NCI-H187 treated with DMSO at 0.1 percent for 48 hours (cell line): ENCODE results near the gene SLC35D3.
"Not testable (repeated sequence)": the region's sequence is repeated elsewhere in the genome, so short reads cannot be mapped to it uniquely, and the experiment has no call there.

Experiments
- DNase-seq: peaks from one replicate; lab custom pipeline; 2025; lab: John Stamatoyannopoulos, UW

Gene SLC35D3

GRCh38 chr6:136964398-136964797, 42.3 kb downstream of the SLC35D3 start:
- no peak for DNase-seq

DNA sequence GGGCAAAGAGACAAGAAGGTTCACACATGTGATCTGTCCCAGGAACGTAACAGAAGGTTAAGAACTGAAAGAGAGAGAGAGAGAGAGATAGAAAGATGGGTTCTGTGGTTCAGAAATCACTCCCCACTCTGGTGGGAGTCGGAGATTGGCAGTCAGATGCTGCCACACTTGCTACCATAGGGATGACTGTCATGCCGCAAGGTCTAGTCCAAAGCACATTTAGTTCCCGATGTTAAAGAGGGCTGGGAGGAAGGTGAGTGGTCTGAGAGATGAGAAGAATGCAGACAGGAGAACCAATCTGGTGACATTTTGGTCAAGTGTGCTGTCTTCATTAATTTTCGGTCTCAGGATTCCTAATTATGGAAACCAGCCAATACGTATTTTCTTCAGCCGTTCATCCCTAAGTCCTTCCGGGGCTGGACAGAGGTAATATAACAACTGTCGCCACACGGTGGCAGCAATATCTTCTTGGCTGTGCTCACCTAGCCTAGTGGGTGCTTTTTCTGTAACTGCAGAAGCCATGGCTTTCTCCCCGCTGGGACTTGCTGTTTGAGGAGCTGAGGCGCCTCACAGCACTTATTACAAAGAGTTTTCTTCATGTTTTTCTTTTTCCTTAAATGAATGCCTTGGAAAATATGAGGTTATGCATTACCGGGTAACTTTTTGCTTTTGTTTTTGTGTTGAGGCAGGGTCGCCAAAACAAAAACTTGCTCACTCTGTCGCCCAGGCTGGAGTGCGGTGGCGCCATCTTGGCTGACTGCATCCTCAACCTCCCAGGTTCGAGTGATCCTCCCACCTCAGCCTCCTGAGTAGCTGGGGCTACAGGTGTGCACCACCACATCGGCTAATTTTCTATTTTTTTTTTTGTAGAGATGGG, 46.0 kb downstream of the SLC35D3 start:
- no peak for DNase-seq

DNA sequence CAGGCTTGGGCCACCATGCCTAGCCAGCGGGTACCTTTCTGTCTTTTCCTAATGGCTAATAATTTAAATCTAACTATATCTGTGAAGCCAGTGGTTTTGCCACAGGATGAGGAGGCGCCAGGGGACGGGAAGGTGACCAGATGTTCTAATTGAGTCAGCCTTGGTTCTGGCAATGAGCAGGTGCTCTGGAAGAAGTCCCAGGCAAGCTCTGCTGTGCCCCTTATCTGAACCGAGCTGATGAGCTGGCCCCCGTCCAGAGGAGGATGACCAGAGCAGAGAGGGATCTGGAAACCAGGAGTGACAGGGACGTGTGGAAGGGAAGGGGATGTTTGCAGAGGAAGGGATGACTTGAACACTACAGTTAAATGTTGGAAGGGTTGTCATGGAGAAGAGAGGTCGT, 46.7 kb downstream of the SLC35D3 start:
- no peak for DNase-seq

- no peak for DNase-seq
Observed at GRCh38 chr6:136969433-136969832, 47.3 kb downstream of the SLC35D3 start.

- no peak for DNase-seq
Observed at GRCh38 chr6:136969930-136970329, 47.8 kb downstream of the SLC35D3 start.

DNA sequence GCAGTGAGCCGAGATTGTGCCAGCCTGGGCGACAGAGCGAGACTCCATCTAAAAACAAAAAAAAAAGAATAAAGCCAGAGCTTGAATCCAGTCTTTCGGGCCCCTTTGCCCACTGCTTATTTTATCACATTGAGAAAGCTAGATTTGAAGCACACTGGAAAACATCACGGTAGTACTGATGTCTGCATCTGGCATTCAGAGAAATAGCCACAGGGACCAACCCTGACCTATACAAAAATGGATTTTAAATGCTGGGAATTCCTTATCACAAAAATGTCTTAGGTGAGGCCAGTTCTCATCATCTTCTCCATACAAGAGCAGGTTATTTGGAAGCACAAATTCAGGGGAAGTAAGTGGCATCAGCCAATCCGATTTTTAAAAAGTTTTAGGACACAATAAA, 49.5 kb downstream of the SLC35D3 start:
- DNase-seq = no peak

DNA sequence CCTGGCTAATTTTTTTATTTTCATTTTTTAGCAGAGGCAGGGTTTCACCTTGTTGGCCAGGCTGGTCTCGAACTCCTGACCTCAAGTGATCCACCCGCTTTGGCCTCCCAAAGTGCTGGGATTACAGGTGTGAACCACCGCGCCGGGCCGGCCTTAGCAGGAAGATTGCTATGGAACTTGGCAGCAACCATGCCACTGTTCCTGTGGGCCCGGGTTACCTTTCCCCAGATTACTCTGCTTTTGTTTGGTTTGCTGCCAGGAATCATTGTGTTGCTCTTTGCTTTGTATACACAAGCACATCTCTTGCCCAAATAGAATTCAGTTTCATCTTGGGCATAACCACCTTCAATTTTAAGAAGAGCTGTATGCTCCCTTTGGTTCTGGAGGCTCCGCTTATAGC, 51.7 kb downstream of the SLC35D3 start:
- not testable (repeated sequence) for DNase-seq
